Stimulated activated CD4-positive, alpha-beta T cell treated with anti-CD3 and anti-CD28 coated beads, Interleukin-1b, Interleukin-23, amount 100 ng/mL, for 24 hours (primary cell): ENCODE measurements around the gene FBXO28.
A peak's percentile ranks its signal among the peaks of the same experiment; 100 is the strongest.

Experiments used
- DNase-seq, 4 experiments: peaks; one replicate each; pipeline ENCODE4 v3.0.0-alpha.2; 2020; ENCODE audit warnings: low read depth in 4 of 4, low spot score in 1 of 4

FBXO28 gene

DNA sequence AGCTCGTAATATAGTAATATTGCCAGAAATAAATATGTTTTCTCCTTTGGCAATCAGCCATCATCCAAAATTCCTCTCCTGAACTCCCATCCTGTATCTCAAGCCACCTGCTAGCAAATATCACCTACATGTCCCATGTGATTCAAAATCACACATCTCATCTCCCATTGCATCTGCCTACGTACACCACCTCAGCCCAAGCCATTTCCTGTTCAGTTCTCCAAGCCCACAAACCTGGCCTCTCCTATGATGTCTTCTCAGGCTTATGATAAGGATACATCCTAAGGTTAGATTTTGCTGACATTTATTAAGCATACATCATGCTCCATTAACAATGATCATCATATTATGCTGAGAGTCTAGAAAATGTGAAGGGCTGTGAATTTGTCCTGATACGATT lies 37.2 kb downstream of the FBXO28 start:
- DNase-seq = no peak

GRCh38 chr1:224157316-224157715 lies 43.4 kb downstream of the FBXO28 start:
- DNase-seq = no peak

GRCh38 chr1:224159541-224159940 lies 45.6 kb downstream of the FBXO28 start:
- DNase-seq = no peak

GRCh38 chr1:224160171-224160682 lies 46.3 kb downstream of the FBXO28 start:
- DNase-seq = no peak

GRCh38 chr1:224162768-224163167 lies 48.9 kb downstream of the FBXO28 start:
- no peak for DNase-seq

DNA sequence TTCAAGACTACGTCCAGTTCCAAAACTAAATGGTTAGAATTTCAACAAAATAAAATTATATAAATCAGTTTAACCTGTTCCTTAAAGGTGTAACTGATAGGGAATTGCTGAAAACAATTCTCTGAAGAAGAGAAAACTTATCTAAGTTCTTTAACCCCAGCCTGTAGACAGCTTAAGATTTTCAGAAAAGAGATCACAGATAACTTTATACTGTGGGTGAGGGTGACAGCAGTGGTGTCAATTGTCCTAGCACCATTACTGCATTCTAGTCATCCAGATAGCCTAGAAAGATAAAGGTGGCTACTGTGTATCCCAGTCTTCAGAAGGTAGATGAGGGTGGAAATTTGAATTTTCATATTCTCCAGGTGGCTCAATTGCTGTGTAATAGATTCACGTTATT lies 49.4 kb downstream of the FBXO28 start:
- DNase-seq = no peak

DNA sequence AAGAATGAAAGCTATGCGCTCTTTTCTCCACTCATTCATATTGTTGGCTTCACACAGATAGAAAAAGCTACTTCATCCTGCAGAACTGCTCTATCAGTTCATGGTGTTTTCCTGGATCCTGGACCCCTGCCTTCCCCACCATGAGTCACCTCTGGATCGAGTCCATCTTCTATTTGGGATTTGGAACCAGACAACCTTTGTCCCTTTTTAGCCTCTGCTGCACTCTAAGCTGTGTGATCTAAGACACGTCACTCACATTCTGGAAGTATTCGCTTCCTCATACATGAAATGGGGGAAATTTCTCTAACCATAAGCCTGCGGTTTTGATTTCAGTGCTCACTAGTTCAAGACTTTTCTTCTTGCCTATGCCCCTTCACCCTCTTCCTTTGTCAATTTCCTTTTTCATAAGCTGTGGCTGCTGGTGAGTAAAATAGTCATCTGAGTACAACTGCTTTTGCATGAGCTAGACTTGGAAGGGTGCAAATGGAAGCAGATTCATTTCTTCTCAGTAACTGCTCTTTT lies 55.0 kb downstream of the FBXO28 start:
- DNase-seq = no peak

GRCh38 chr1:224169718-224170270 lies 55.9 kb downstream of the FBXO28 start:
- DNase-seq = no peak

DNA sequence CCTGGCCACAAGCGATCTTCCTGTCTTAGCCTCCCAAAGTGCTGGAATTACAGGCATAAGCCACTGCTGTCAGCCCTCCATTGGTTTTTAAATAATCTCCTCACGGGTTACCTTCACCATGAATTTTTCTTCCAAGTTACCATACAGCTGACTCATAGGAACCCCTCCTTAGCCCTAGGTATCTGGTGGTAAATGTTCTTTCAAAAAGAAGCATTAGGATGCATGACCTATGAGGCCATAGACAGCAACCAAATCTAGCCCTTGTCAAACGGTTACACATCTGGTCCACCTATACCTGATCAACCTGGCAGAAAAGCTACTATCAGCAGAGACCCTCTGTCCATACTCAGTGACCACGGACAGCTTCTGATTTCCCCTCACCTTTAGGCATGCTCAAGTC lies 56.4 kb downstream of the FBXO28 start:
- DNase-seq = no peak

GRCh38 chr1:224170748-224171478 lies 57.0 kb downstream of the FBXO28 start:
- no peak for DNase-seq

GRCh38 chr1:224172229-224172628 lies 58.3 kb downstream of the FBXO28 start:
- DNase-seq = no peak

DNA sequence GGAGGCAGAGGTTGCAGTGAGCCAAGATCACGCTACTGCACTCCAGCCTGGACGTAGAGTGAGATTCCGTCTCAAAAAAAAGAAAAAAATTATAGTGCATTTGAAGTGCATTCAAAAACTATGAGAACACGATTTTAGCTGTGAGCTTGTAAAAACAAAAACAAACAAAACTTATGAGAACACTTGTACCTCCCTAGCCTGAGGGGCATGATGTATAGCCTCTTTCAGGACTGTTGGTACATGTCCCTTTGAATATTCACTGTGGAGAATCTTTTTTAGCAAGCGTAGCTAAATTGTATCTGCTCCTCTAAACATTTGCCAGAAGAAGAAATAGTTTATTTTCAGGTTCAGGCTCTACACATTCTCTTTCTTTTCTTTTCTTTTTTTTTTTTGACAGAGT lies 59.6 kb downstream of the FBXO28 start:
- DNase-seq = no peak

GRCh38 chr1:224175617-224176016 lies 61.7 kb downstream of the FBXO28 start:
- no peak for DNase-seq

DNA sequence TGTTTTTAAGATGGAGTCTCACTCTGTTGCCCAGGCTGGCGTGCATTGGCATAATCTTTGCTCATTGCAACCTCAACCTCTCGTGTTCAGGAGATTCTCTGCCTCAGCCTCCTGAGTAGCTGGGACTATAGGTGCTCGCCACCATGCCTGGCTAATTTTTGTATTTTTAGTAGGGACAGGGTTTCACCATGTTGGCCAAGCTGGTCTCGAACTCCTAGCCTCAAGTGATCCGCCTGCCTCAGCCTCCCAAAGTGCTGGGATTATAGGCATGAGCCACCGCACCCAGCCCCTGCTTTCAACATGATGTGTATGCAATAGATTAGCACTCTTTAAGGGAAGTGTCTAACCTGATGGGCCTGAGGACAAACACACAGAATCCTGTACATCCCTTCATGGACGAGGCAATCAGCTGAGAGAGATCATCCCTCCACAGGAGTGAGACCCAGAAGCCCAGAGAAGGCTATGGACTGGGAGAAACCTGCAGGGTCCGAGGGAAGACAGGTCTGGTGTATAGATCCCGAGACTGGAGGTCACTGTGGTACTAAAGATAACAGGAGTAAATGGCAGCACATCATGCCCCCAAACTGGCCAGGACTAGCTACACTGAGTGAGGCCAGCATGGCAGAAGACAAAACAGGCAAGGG lies 63.6 kb downstream of the FBXO28 start:
- no peak for DNase-seq

DNA sequence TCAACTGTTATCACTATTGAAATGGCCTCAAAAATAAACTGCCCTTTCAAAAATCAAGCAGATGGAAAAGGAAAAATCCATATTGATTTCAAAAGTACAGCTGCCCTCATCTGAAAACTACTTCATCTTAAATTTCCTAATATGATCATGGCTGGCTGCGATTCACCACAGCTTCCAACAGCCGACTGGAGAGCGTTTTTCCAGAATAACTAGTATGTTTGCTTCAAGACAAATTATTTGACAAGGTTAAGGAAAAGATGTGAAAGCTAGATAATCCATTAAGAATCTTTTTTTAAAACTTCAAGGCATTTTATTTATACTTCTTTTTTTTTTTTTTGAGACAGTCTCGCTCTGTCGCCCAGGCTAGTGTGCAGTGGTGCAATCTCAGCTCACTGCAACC lies 65.0 kb downstream of the FBXO28 start:
- DNase-seq = no peak

DNA sequence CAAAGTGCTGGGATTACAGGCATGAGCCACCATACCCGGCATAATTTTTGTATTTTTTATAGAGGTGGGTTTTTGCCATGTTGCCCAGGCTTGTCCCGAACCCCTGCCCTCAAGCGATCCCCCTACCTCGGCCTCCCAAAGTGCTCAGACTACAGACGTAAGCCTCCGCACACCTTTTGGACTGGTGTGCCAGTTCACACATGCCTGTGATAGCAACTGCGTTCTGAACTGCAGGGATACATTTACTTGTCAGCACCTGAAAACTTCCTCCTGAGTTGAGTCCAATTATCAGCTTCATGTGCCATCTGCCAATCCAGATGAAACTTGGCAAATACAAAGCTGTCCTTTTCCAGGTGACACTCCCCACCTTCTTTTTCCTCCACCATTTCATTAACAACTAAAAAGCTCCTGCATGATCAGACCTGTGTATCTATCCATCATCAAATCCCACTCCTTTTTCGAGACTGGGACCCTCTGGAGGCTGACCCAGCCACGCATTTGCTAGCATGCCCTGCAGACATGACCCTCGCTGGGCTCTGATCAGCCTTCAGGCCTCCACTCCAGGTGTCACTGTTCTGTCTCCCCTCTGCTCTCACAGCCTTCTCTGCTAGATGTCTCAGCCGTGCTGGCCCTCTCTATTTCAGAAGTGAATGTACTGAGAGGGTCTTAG lies 67.0 kb downstream of the FBXO28 start:
- DNase-seq = no peak

DNA sequence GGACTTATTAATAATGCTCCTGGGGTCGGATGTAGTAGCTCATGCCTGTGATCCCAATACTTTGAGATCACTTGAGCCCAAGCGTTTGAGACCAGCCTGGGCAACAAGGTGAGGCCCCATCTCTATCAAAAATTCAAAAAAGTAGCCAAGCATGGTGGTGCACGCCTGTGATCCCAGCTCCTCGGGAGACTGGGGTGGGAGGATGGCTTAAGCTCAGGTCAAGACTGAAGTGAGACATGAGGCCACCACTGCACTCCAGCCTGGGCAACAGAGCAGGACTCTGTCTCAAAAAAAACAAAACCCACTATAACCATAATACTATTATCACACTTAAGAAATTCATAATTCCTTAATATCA lies 67.5 kb downstream of the FBXO28 start:
- no peak for DNase-seq

DNA sequence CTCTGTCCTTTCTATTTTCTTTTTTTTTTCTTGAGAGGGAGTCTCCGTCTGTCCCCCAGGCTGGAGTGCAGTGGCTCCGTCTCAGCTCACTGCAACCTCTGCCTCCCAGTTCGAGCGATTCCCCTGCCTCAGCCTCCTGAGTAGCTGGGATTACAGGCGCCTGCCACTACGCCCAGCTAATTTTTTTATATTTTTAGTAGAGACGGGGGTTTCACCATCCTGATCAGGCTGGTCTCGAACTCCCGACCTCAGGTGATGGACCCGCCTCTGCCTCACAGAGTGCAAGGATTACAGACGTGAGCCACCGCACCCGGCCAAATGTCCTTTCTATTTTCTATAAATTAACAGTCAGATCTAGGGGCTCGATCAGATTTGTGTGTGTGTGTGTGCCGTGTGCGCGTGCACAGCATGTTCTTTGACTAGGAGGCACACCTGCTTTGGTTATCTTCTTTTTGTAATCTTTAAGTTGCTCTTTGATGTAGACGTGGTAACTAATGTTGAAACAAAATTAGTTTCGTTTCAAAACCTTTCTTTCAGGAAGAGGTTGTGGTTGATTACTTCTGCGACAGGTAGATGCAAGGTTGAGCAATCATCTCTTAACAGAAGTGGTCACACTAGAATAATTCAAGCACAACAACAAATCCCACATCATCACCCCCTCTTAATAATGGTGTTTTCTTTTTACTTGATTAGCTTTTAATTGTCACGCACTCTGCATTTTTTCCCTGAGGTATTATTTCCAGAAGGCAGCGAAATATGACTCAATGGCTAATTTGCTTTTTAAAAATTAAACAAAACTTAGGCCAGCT lies 68.3 kb downstream of the FBXO28 start:
- no peak for DNase-seq

- DNase-seq = peak; percentile 51 to 66 (median 62)
Observed at GRCh38 chr1:224182866-224183590, 69.1 kb downstream of the FBXO28 start, which contains the start of gene DEGS1. TSS of gene DEGS1 (plus strand) at chr1:224183240. CDS start at chr1:224183337, 97 bp downstream.
